NB4 (cell line): ENCODE results near the gene A2M.

Source experiments
- MYC ChIP-seq: IDR thresholded peaks from 2 replicates; pipeline ENCODE4 v1.6.1; 2011; ENCODE audit warnings: low read depth, low read length
- POLR2A ChIP-seq: IDR thresholded peaks from 2 replicates; pipeline ENCODE4 v1.6.1; 2011; ENCODE audit warnings: mild to moderate bottlenecking; ENCODE audit not compliant: insufficient read length; ENCODE audit errors: extremely low read depth
- TF ChIP-seq, protein P1 (sequence below): IDR thresholded peaks from one replicate; pipeline ENCODE4 v1.5.1; 2012; ENCODE audit warnings: low read depth, low read length

DNA sequence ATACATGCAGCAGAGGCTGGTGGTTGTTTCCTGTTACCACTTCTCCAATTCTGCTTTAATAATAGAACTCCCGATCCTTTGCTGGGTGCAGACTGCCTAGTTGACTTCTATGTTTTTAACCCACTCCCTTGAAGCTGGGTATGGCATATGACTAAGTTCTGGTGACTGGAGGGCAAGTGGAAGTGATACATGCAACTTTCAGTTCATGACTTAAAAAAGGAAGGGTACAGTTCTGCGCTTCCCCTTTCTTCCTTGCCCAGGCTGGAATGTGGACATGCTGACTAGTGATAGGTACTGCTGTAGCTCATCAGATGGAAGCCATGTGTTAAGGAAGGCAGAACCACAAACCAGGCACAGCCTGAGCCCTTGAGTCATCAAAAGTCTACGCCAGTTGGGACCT, 2.4 kb upstream of the A2M start:
- TF ChIP-seq POLR2A, result no peak
- TF ChIP-seq, protein P1, sequence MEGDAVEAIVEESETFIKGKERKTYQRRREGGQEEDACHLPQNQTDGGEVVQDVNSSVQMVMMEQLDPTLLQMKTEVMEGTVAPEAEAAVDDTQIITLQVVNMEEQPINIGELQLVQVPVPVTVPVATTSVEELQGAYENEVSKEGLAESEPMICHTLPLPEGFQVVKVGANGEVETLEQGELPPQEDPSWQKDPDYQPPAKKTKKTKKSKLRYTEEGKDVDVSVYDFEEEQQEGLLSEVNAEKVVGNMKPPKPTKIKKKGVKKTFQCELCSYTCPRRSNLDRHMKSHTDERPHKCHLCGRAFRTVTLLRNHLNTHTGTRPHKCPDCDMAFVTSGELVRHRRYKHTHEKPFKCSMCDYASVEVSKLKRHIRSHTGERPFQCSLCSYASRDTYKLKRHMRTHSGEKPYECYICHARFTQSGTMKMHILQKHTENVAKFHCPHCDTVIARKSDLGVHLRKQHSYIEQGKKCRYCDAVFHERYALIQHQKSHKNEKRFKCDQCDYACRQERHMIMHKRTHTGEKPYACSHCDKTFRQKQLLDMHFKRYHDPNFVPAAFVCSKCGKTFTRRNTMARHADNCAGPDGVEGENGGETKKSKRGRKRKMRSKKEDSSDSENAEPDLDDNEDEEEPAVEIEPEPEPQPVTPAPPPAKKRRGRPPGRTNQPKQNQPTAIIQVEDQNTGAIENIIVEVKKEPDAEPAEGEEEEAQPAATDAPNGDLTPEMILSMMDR, result no peak
- TF ChIP-seq MYC, result peak; percentile 60
